ENCODE measurements around the gene GSKIP.

The GSKIP gene

GRCh38 chr14:96394047-96394815 is 30.9 kb downstream of the GSKIP start:
- H3K36me3 Mint-ChIP-seq (ENCODE audit: low read depth) = no peaks in the 10 kb centered on the region
- peaks cover 12% of the 10 kb centered on the region for H3K4me1 Mint-ChIP-seq (ENCODE audit: low read depth)
- H3K27me3 Mint-ChIP-seq = peaks cover 15% of the 10 kb centered on the region
- H3K9me3 Mint-ChIP-seq = no peaks in the 10 kb centered on the region
- no peak overlapping the region for H3K27ac Mint-ChIP-seq
- no peak overlapping the region for H3K4me3 Mint-ChIP-seq

DNA sequence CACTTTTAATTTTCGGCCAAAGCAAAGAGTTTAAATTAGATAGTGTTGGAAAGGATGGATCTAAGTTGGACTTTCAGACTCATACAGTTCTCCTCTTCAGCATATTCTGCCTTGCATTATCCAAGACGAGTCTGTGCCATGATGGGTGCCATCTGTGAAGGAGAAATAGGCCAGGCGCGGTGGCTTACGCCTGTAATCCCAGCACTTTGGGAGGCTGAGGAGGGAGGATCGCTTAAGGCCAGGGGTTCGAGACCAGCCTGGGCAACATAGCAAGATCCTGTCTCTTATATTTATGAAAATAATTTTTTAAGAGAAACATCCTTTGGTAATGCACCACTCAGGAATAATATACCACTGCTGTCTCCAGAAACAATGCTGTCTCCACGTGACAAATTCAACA is 35.1 kb downstream of the GSKIP start:
- peaks cover 19% of the 10 kb centered on the region for H3K27me3 Mint-ChIP-seq
- no peaks in the 10 kb centered on the region for H3K4me1 Mint-ChIP-seq (ENCODE audit: low read depth)

GRCh38 chr14:96398921-96399320 is 35.6 kb downstream of the GSKIP start:
- H3K27ac Mint-ChIP-seq = no peak overlapping the region
- peaks cover 19% of the 10 kb centered on the region for H3K27me3 Mint-ChIP-seq
- no peaks in the 10 kb centered on the region for H3K9me3 Mint-ChIP-seq
- no peaks in the 10 kb centered on the region for H3K36me3 Mint-ChIP-seq (ENCODE audit: low read depth)
- H3K4me3 Mint-ChIP-seq = no peak overlapping the region
- no peaks in the 10 kb centered on the region for H3K4me1 Mint-ChIP-seq (ENCODE audit: low read depth)

More for the DNA sequence above, 35.1 kb downstream of the GSKIP start:
- no peak overlapping the region for H3K27ac Mint-ChIP-seq
- no peaks in the 10 kb centered on the region for H3K36me3 Mint-ChIP-seq (ENCODE audit: low read depth)
- no peak overlapping the region for H3K4me3 Mint-ChIP-seq
- H3K9me3 Mint-ChIP-seq = no peaks in the 10 kb centered on the region

DNA sequence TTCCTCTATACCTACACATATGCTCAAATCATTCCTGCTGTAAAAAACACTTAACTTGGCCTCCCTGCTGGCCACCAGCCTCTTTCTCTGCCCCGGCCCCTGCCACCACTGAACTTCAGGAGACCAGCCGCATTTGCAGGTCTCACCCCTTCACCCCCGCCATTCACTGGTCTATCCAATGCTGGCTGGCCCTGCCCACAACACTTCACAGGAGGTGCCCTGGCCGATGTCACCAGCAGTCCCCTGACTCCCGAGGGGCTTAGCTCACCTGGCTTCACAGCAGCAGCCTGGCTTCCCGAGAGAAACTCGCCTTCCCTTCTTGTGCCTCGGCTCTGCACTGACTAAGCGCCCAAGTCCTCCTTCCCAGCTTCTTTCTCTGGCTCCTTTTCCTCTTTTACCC is 36.1 kb downstream of the GSKIP start:
- Mint-ChIP-seq H3K27me3 (peaks cover 21% of the 10 kb centered on the region), H3K4me1 (ENCODE audit: low read depth) (no peaks in the 10 kb centered on the region), H3K9me3 (no peaks in the 10 kb centered on the region), H3K36me3 (ENCODE audit: low read depth) (no peaks in the 10 kb centered on the region), H3K27ac (no peak overlapping the region), H3K4me3 (no peak overlapping the region)

DNA sequence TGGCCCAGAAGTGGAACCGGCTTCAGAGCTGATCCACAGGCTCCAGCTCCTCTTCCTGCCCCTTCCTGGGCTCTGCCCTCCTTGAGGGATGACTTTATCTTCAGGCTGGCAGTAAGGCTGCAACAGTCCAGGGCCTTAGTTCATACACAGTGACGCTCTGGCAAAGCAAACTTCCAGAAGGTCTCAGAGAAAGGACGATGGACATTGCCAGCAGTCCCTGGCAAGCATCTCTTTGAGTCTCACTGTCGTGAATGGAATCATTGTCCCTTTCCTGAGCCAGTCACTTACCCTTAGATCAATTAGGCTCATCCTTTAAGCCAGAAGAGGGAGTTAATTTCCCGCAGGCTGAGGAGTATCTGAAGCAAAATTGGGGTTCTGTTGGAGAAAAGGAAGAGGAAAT is 37.2 kb downstream of the GSKIP start:
- Mint-ChIP-seq H3K4me3 (no peak overlapping the region), H3K27ac (no peak overlapping the region), H3K36me3 (ENCODE audit: low read depth) (no peaks in the 10 kb centered on the region), H3K27me3 (peaks cover 15% of the 10 kb centered on the region), H3K4me1 (ENCODE audit: low read depth) (no peaks in the 10 kb centered on the region), H3K9me3 (no peaks in the 10 kb centered on the region)

GRCh38 chr14:96403409-96403808 is 40.1 kb downstream of the GSKIP start:
- Mint-ChIP-seq H3K27ac (no peak overlapping the region), H3K4me3 (no peak overlapping the region), H3K4me1 (ENCODE audit: low read depth) (no peaks in the 10 kb centered on the region), H3K9me3 (no peaks in the 10 kb centered on the region), H3K36me3 (ENCODE audit: low read depth) (no peaks in the 10 kb centered on the region), H3K27me3 (peaks cover 11% of the 10 kb centered on the region)

DNA sequence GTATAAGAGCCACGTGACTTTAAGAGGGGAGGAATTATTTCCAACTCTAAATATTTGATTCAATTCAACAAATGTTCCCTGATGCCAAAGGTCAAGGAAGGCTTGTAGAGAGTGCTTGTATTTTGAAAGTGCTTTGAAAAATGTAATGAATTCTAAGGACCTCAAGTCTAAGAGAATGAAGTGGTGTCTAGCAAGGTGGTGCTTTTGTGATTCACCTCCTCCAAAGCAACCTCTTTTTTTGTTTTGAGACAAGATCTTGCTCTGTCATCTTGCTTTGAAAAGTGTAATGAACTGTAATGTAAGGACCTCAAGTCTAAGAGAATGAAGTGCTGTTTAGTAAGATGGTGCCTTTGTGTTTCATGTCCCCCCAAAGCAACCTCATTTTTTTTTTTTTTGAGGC is 42.4 kb downstream of the GSKIP start:
- no peak overlapping the region for H3K27ac Mint-ChIP-seq
- H3K27me3 Mint-ChIP-seq = peaks cover 10% of the 10 kb centered on the region
- no peaks in the 10 kb centered on the region for H3K36me3 Mint-ChIP-seq (ENCODE audit: low read depth)
- no peaks in the 10 kb centered on the region for H3K9me3 Mint-ChIP-seq
- no peaks in the 10 kb centered on the region for H3K4me1 Mint-ChIP-seq (ENCODE audit: low read depth)
- H3K4me3 Mint-ChIP-seq = no peak overlapping the region

- Mint-ChIP-seq H3K9me3 (no peaks in the 10 kb centered on the region), H3K36me3 (ENCODE audit: low read depth) (no peaks in the 10 kb centered on the region), H3K4me3 (no peak overlapping the region), H3K27me3 (peaks cover 2% of the 10 kb centered on the region), H3K27ac (no peak overlapping the region), H3K4me1 (ENCODE audit: low read depth) (no peaks in the 10 kb centered on the region)
These were observed 44.7 kb downstream of the GSKIP start for GRCh38 chr14:96407935-96408570.

GRCh38 chr14:96408608-96409007 is 45.3 kb downstream of the GSKIP start:
- no peak overlapping the region for H3K4me3 Mint-ChIP-seq
- H3K4me1 Mint-ChIP-seq (ENCODE audit: low read depth) = no peaks in the 10 kb centered on the region
- H3K27ac Mint-ChIP-seq = no peak overlapping the region
- peaks cover 2% of the 10 kb centered on the region for H3K27me3 Mint-ChIP-seq
- no peaks in the 10 kb centered on the region for H3K9me3 Mint-ChIP-seq
- H3K36me3 Mint-ChIP-seq (ENCODE audit: low read depth) = no peaks in the 10 kb centered on the region

DNA sequence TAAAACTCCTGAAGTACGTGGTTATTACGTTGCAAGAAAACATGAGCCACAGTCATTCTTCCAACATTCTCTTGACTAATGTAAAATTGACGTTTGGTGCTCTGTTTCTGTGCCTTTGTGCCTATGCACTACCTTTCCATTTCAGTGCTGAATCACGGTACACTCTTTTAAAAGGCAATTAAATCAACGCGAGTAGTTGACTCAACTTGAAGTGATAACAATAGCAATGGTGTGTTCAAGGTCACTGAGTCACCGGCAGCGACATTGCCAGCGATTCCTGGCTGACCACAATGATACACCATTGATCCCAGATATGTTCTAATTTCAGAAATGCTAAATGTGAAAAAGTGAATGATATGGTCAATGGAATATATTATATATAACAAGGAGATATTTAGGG is 46.4 kb downstream of the GSKIP start:
- H3K9me3 Mint-ChIP-seq = no peaks in the 10 kb centered on the region
- H3K27ac Mint-ChIP-seq = no peak overlapping the region
- no peaks in the 10 kb centered on the region for H3K36me3 Mint-ChIP-seq (ENCODE audit: low read depth)
- H3K27me3 Mint-ChIP-seq = no peaks in the 10 kb centered on the region
- no peaks in the 10 kb centered on the region for H3K4me1 Mint-ChIP-seq (ENCODE audit: low read depth)
- no peak overlapping the region for H3K4me3 Mint-ChIP-seq

DNA sequence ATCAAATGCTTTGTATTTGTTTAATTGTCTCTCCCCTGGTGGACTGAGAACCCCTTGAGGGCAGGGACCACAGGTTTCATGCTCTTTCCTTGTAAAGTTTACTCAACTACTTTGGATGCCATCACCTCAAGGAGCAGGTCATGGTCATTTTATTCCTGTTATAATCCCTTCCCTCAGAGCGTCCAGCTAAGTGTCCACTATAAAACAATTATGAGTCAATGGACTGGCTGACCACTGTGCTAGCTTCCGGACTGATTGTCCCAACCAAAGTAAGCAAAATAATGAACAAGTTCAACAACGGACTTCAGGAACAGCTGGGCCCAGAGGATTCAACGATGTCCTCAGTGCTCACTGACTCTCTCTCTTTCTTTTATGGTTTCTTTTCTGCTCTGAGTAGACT is 46.8 kb downstream of the GSKIP start:
- H3K9me3 Mint-ChIP-seq = no peaks in the 10 kb centered on the region
- no peaks in the 10 kb centered on the region for H3K4me1 Mint-ChIP-seq (ENCODE audit: low read depth)
- H3K36me3 Mint-ChIP-seq (ENCODE audit: low read depth) = no peaks in the 10 kb centered on the region
- H3K27me3 Mint-ChIP-seq = no peaks in the 10 kb centered on the region
- no peak overlapping the region for H3K4me3 Mint-ChIP-seq
- H3K27ac Mint-ChIP-seq = no peak overlapping the region

DNA sequence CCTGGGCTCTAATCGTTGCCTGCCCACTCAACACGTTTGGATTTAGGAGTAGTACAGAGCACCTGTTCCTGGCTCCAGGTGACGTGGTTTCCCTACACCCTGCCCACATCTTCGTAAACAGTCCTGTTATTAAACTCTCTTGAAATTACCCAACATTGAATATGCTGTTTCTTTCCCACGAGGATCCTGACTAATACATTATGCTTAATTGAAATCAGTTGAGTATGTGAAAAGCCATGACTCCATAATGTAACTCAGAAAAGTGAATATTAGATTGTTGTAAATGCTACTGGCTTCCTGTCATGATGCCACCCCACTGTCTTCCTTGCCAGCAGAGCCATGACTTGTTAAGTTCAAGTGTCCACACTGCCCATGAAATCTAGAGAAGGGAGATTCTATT is 50.2 kb downstream of the GSKIP start:
- Mint-ChIP-seq H3K4me1 (ENCODE audit: low read depth) (no peaks in the 10 kb centered on the region), H3K27ac (no peak overlapping the region), H3K27me3 (no peaks in the 10 kb centered on the region), H3K4me3 (no peak overlapping the region), H3K36me3 (ENCODE audit: low read depth) (no peaks in the 10 kb centered on the region), H3K9me3 (no peaks in the 10 kb centered on the region)

- Mint-ChIP-seq H3K27ac (no peak overlapping the region), H3K4me3 (no peak overlapping the region), H3K27me3 (no peaks in the 10 kb centered on the region), H3K9me3 (no peaks in the 10 kb centered on the region), H3K4me1 (ENCODE audit: low read depth) (no peaks in the 10 kb centered on the region), H3K36me3 (ENCODE audit: low read depth) (no peaks in the 10 kb centered on the region)
These were observed 52.2 kb downstream of the GSKIP start for GRCh38 chr14:96415559-96415958.

DNA sequence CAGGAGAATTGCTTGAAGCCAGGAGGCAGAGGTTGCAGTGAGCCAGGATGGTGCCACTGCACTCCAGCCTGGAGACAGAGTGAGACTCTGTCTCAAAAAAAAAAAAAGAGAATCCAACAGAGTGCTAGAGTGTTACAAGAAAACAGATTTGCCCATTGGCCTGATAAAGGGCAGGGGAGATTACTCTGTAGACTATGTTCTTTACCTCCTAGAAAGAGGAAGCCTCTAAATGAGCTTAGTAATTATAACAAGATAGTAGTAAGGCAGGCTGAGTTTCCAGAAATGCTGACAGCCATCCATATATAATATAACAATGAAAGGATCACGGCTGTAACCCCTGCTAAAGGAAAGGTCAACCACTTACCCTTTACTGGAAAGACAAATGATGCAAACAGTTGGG is 53.0 kb downstream of the GSKIP start:
- H3K27me3 Mint-ChIP-seq = no peaks in the 10 kb centered on the region
- no peak overlapping the region for H3K4me3 Mint-ChIP-seq
- H3K27ac Mint-ChIP-seq = no peak overlapping the region
- H3K9me3 Mint-ChIP-seq = no peaks in the 10 kb centered on the region
- no peaks in the 10 kb centered on the region for H3K36me3 Mint-ChIP-seq (ENCODE audit: low read depth)
- no peaks in the 10 kb centered on the region for H3K4me1 Mint-ChIP-seq (ENCODE audit: low read depth)

- Mint-ChIP-seq H3K4me1 (ENCODE audit: low read depth) (no peaks in the 10 kb centered on the region), H3K27me3 (no peaks in the 10 kb centered on the region), H3K36me3 (ENCODE audit: low read depth) (no peaks in the 10 kb centered on the region), H3K27ac (no peak overlapping the region), H3K4me3 (no peak overlapping the region), H3K9me3 (no peaks in the 10 kb centered on the region)
These were observed 53.9 kb downstream of the GSKIP start for GRCh38 chr14:96417254-96417653.

DNA sequence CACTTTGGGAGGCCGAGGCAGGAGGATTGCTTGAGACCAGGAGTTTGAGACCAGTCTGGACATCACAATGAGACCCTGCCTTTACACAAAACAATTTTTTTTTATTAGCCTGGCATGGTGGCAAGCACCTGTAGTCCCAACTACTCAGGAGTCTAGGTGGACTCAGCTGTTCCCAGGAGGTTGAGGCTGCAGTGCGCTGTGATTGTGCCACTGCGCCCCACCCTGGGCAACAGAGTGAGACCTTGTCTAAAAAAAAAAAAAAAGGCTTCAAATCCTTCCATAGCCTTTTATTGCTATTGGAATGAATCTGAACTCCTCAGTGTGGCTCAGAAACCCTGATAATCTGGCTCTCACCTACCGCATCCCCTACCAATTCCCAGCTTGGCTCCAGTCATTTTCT is 54.7 kb downstream of the GSKIP start:
- no peaks in the 10 kb centered on the region for H3K27me3 Mint-ChIP-seq
- no peak overlapping the region for H3K27ac Mint-ChIP-seq
- H3K4me1 Mint-ChIP-seq (ENCODE audit: low read depth) = no peaks in the 10 kb centered on the region
- no peak overlapping the region for H3K4me3 Mint-ChIP-seq
- H3K36me3 Mint-ChIP-seq (ENCODE audit: low read depth) = no peaks in the 10 kb centered on the region
- H3K9me3 Mint-ChIP-seq = no peaks in the 10 kb centered on the region

Measured in stimulated activated naive CD8-positive, alpha-beta T cell treated with anti-CD3 and anti-CD28 coated beads, Interleukin-15, Interleukin-2, amounts not matched to agents 100 ng/mL and 50 ng/mL, for 24 hours (primary cell).